SK-N-MC (cell line): ENCODE results near the gene SKIC8.

Source experiments
- DNase-seq: peaks from one replicate; pipeline ENCODE4 v3.0.0-alpha.2; 2011; ENCODE audit warnings: low read depth, low spot score
- H3K27ac ChIP-seq: fragments of 200-600 bp; sonication (generic); 2 replicates; pipeline ENCODE4 v1.5.1; 2016; ENCODE audit warnings: mixed run types
- H3K36me3 ChIP-seq: fragments of 200-600 bp; sonication (generic); 2 replicates; pipeline ENCODE4 v1.6.1; 2017; ENCODE audit warnings: antibody characterized with exemption, low read length, mixed read lengths; ENCODE audit not compliant: insufficient read depth
- H3K4me3 ChIP-seq: fragments of 200-600 bp; sonication (generic); 2 replicates; pipeline ENCODE4 v1.5.1; 2016
- H3K9ac ChIP-seq: fragments of 200-600 bp; sonication (generic); 2 replicates; pipeline ENCODE4 v1.8.0; 2017; ENCODE audit warnings: mixed run types, mixed read lengths; ENCODE audit not compliant: insufficient read length
- H3K9me3 ChIP-seq: fragments of 200-600 bp; sonication (generic); 2 replicates; pipeline ENCODE4 v1.6.1; 2017; ENCODE audit warnings: low read depth, mild to moderate bottlenecking, antibody characterized with exemption, low read length, moderate library complexity, mixed read lengths
- EZH2 ChIP-seq: fragments of 200-600 bp; sonication (generic); IDR thresholded peaks from one replicate; pipeline ENCODE4 v1.6.1; 2017; ENCODE audit warnings: antibody characterized with exemption
- FOXP2 ChIP-seq: optimal IDR thresholded peaks from 2 replicates; pipeline ENCODE3; 2011; ENCODE audit warnings: mild to moderate bottlenecking, moderate library complexity; ENCODE audit not compliant: insufficient read depth; ENCODE audit errors: extremely low read length, control extremely low read depth
- POLR2AphosphoS5 ChIP-seq: IDR thresholded peaks from 2 replicates; pipeline ENCODE4 v1.6.1; 2012; ENCODE audit warnings: mild to moderate bottlenecking, low read depth, low read length, borderline replicate concordance

The SKIC8 gene

GRCh38 chr15:78299101-78299930, at the start of gene SKIC8:
Gene SKIC8, minus strand, starts transcription at chr15:78299609. Its CDS starts 3,923 bp downstream, at chr15:78295686.
- H3K27ac ChIP-seq = peak within 1 kb of the TSS; percentile 90
- TF ChIP-seq EZH2 (no peak), FOXP2 (peak; percentile 11), POLR2AphosphoS5 (peak; percentile 91)
- peak within 1 kb of the TSS; percentile 90 for H3K9ac ChIP-seq
- peak; percentile 72 for DNase-seq
- H3K4me3 ChIP-seq = peak within 1 kb of the TSS; percentile 89
- H3K36me3 ChIP-seq = no peaks in the 10 kb centered on the region
- no peaks in the 10 kb centered on the region for H3K9me3 ChIP-seq

DNA sequence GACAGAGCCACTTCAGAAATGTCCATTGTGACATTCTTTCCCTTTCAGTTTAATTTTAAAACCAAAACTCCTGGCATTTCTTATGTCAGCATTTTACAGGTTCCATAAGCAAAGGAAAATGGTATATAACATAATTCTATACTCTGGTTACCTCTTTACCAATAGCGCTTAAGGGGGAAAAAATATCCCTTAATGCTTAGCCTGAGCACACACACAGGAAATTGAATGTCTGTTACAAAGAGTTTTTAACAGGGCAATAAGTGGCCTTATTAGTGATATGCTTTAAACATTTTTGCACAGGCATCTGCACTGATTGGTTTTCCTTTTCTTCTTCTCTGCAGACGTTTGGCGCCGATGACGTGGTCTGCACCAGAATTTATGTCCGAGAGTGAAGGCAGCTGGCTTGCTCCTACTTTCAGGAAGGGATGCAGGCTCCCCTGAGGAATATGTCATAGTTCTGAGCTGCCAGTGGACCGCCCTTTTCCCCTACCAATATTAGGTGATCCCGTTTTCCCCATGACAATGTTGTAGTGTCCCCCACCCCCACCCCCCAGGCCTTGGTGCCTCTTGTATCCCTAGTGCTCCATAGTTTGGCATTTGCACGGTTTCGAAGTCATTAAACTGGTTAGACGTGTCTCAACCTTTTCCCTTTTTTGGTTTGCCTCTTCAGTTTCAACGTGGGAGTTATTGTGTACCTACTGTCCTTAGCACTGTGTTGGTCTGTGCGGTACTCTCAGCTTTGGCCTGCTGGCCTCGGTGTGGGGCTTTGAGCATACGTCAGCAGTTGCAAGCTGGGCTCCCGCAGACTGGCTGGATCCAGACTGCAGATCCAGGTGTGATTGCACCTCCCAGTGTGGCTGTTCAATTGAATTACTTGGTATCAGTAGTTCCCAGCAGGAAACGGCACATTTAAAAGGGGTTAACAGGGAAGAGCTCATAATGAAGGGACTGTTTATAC, 48.5 kb upstream of the SKIC8 start:
- Histone ChIP-seq H3K27ac (peak overlapping the region; percentile 92), H3K9ac (no peak overlapping the region), H3K4me3 (peak overlapping the region; percentile 28), H3K36me3 (no peaks in the 10 kb centered on the region; the same call in 1 of the 2 replicates), H3K9me3 (no peaks in the 10 kb centered on the region)
- TF ChIP-seq FOXP2 = no peak
- no peak; the same call in 1 of the 2 replicates for TF ChIP-seq POLR2AphosphoS5
- no peak for TF ChIP-seq EZH2
- DNase-seq = peak; percentile 55

DNA sequence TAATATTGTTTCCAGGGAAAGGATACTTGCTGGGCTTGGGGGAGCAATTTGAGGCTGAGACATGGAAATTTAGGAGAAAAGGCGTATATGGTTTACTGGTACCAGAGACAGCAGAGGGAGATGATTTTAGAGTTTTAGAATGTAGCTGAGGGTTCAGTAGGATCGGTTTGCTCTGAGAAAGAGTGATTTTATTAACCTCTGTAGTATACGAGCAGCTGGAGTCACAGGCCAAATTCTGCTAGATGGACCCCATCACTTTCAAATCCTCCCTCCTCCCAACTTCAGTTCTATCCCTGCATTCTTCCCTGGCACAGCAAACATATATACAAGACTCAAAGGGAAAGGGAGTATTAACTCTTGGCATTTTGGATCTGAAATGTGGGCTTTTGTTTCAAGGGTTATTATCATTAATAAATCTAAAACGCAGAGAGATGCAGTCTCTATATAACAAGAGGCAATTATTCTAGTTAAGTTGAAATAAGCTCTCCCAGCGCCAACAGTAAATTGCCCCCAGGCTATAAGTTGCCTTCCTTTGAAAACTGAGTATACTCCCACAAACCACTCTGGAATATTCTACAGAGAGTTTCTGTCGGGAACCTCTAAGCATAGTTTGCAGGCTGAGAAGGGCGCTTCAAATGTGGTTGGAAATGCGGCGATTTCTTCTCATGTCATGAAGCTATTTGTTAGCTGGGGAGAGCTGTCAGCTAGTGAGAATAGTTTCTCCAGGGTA, 46.2 kb upstream of the SKIC8 start:
- peak overlapping the region; percentile 4; the same call in 1 of the 2 replicates for H3K4me3 ChIP-seq
- TF ChIP-seq POLR2AphosphoS5 (0 out of 2 replicates have a peak, but pooled peaks have one; percentile 22), FOXP2 (no peak), EZH2 (no peak)
- H3K27ac ChIP-seq = peak overlapping the region; percentile 69
- H3K9ac ChIP-seq = peak overlapping the region; percentile 8
- H3K9me3 ChIP-seq = no peaks in the 10 kb centered on the region
- peak; percentile 88 for DNase-seq
- H3K36me3 ChIP-seq = no peaks in the 10 kb centered on the region; the same call in 1 of the 2 replicates

GRCh38 chr15:78343276-78344060, 44.1 kb upstream of the SKIC8 start:
- TF ChIP-seq EZH2 = no peak
- TF ChIP-seq FOXP2 = no peak
- no peak for TF ChIP-seq POLR2AphosphoS5
- Histone ChIP-seq H3K9me3 (no peaks in the 10 kb centered on the region), H3K9ac (no peak overlapping the region), H3K36me3 (no peaks in the 10 kb centered on the region; the same call in 1 of the 2 replicates), H3K4me3 (no peak overlapping the region), H3K27ac (no peak overlapping the region)
- no peak for DNase-seq

GRCh38 chr15:78342021-78342420, 42.6 kb upstream of the SKIC8 start:
- H3K4me3 ChIP-seq = peak overlapping the region; percentile 42
- no peak for DNase-seq
- H3K9ac ChIP-seq = peak overlapping the region; percentile 47
- H3K36me3 ChIP-seq = no peaks in the 10 kb centered on the region; the same call in 1 of the 2 replicates
- 0 out of 2 replicates have a peak overlapping the region, but pooled peaks have one; percentile 13 for H3K27ac ChIP-seq
- TF ChIP-seq EZH2 = no peak
- no peaks in the 10 kb centered on the region for H3K9me3 ChIP-seq

DNA sequence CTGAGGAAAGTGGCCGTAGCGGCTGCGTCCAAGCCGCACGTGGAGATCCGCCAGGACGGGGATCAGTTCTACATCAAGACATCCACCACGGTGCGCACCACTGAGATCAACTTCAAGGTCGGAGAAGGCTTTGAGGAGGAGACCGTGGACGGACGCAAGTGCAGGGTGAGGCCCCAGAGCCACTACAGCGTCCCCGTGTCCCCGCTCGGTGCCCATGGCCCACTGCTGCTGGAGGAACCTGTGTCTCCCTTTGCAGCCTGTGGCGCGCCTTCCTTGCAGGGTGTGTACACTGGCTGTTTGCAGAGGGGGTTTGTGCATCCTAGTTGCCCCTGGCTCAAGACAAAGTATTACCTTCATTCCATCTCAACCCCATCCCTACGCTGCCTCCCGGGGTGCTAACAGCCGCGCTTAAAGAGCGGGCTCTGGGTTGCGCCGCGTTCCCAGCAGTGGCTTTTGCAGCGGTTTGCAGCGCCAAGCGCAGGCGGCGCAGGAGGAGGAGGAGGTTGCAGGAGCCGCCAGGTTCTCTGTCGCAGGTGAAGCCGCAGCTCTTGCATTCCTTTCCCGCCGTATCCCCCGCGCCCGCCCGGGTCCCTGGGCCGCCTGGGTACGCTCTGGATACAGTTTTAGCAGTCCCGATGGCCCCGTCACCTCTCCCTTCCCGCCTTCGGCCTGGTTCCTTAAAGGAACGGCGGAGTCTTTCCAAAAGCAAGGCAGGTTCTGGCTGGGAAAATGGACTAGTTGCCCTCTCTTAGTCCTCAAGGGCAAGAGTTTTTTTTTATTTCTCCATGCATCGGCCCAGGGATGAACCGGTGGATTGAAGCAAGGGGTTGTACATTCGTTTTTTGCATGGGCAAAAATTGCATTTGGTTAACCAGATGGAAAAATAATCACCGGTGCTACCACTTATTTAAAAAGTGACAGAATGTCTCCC, 41.9 kb upstream of the SKIC8 start:
- Histone ChIP-seq H3K27ac (0 out of 2 replicates have a peak overlapping the region, but pooled peaks have one; percentile 13), H3K9ac (peak overlapping the region; percentile 47), H3K4me3 (peak overlapping the region; percentile 76), H3K36me3 (no peaks in the 10 kb centered on the region; the same call in 1 of the 2 replicates), H3K9me3 (no peaks in the 10 kb centered on the region)
- TF ChIP-seq EZH2 (no peak), POLR2AphosphoS5 (no peak), FOXP2 (no peak)
- DNase-seq = no peak
